HEK293 (cell line): ENCODE data around the gene CXXC4.

Source experiments
- CTCF ChIP-seq: fragments of 450-650 bp; formaldehyde crosslinking; IDR thresholded peaks from 2 replicates; pipeline ENCODE4 v1.5.1; 2016; ENCODE audit warnings: missing biosample characterization, missing genetic modification characterization
- YY1 ChIP-seq: fragments of 450-650 bp; formaldehyde crosslinking; IDR thresholded peaks from 2 replicates; pipeline ENCODE4 v1.5.1; 2018; ENCODE audit warnings: missing biosample characterization, missing genetic modification characterization
- ZIC2 ChIP-seq: fragments of 450-650 bp; formaldehyde crosslinking; IDR thresholded peaks from 2 replicates; pipeline ENCODE4 v1.5.1; 2016; ENCODE audit warnings: missing biosample characterization, missing genetic modification characterization
- ZNF10 ChIP-seq: fragments of 450-650 bp; formaldehyde crosslinking; IDR thresholded peaks from 2 replicates; pipeline ENCODE4 v1.5.1; 2017; ENCODE audit warnings: missing biosample characterization, missing genetic modification characterization
- ZNF16 ChIP-seq: fragments of 450-650 bp; formaldehyde crosslinking; IDR thresholded peaks from 2 replicates; pipeline ENCODE4 v1.5.1; 2016; ENCODE audit warnings: low read depth, missing biosample characterization, missing genetic modification characterization
- ZNF549 ChIP-seq: fragments of 450-650 bp; IDR thresholded peaks from 2 replicates; pipeline ENCODE4 v1.5.1; 2018; ENCODE audit warnings: missing biosample characterization, missing genetic modification characterization, mild to moderate bottlenecking, inconsistent platforms, moderate library complexity
- ZNF585B ChIP-seq: fragments of 450-650 bp; formaldehyde crosslinking; IDR thresholded peaks from 2 replicates; pipeline ENCODE4 v1.5.1; 2016; ENCODE audit warnings: missing biosample characterization, missing genetic modification characterization
- ZNF677 ChIP-seq: fragments of 450-650 bp; IDR thresholded peaks from 2 replicates; pipeline ENCODE4 v1.5.0; 2018; ENCODE audit warnings: missing biosample characterization, mild to moderate bottlenecking, missing genetic modification characterization, moderate library complexity
- ZNF830 ChIP-seq: fragments of 450-650 bp; IDR thresholded peaks from 2 replicates; pipeline ENCODE4 v1.5.0; 2018; ENCODE audit warnings: missing biosample characterization, missing genetic modification characterization, low read depth, mild to moderate bottlenecking, moderate library complexity
- TF ChIP-seq, protein P1 (sequence below): fragments of 450-650 bp; formaldehyde crosslinking; IDR thresholded peaks from 2 replicates; pipeline ENCODE4 v1.5.1; 2016; ENCODE audit warnings: missing biosample characterization, missing genetic modification characterization

DNA sequence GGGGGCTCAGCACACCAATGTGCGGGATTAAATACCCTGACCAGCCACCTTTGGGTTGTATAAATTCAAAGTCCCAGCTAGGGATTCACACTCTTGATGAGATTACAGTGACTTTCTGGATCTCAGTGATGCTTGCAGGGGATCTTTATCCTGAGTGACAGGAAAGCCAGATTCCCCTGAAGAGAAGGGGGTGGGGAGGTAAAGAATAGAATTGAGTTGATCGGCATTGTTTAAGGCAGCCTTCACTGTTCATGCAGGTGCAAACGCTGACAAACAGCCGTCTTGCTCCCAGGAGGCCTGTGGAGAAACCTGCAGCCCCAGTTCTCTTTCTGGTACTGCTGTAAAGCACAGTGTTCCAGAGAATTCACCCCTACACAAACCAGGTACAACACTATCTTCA lies 19.0 kb downstream of the CXXC4 start:
- TF ChIP-seq CTCF (tag by site-specific recombination) (no peak), ZNF830 (tag by site-specific recombination) (no peak), ZNF585B (tag by site-specific recombination) (no peak), YY1 (tag by site-specific recombination) (no peak), ZNF10 (no peak), ZNF549 (tag by site-specific recombination) (no peak), ZIC2 (tag by site-specific recombination) (no peak), ZNF16 (no peak), ZNF677 (tag by site-specific recombination) (no peak)
- TF ChIP-seq, protein P1, sequence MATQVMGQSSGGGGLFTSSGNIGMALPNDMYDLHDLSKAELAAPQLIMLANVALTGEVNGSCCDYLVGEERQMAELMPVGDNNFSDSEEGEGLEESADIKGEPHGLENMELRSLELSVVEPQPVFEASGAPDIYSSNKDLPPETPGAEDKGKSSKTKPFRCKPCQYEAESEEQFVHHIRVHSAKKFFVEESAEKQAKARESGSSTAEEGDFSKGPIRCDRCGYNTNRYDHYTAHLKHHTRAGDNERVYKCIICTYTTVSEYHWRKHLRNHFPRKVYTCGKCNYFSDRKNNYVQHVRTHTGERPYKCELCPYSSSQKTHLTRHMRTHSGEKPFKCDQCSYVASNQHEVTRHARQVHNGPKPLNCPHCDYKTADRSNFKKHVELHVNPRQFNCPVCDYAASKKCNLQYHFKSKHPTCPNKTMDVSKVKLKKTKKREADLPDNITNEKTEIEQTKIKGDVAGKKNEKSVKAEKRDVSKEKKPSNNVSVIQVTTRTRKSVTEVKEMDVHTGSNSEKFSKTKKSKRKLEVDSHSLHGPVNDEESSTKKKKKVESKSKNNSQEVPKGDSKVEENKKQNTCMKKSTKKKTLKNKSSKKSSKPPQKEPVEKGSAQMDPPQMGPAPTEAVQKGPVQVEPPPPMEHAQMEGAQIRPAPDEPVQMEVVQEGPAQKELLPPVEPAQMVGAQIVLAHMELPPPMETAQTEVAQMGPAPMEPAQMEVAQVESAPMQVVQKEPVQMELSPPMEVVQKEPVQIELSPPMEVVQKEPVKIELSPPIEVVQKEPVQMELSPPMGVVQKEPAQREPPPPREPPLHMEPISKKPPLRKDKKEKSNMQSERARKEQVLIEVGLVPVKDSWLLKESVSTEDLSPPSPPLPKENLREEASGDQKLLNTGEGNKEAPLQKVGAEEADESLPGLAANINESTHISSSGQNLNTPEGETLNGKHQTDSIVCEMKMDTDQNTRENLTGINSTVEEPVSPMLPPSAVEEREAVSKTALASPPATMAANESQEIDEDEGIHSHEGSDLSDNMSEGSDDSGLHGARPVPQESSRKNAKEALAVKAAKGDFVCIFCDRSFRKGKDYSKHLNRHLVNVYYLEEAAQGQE (tag by site-specific recombination), result no peak
